Measurements from ENCODE around the gene PTGER1. TPM values are rescaled to one million over a fixed set of nuclear protein-coding genes. Genes with fewer than 3 reads are reported as not detected.

PTGER1 gene
- total and polyA plus RNA-seq, 2 experiments from 2014 or later = 0.57 TPM; not detected in 1

- DNase-seq (ENCODE audit: low spot score) (peak; percentile 92), ATAC-seq (peak; percentile 68)
- H4K20me1 ChIP-seq (replicated peaks; ENCODE audit: insufficient read depth) = no peaks in the 10 kb centered on the region; the same call in 1 of the 2 replicates
- peaks cover 27% of the 10 kb centered on the region for H3K27me3 Mint-ChIP-seq (ENCODE audit: insufficient read depth, low read depth, poor library complexity)
- H3K4me2 ChIP-seq = peak overlapping the region; percentile 92
- H3F3A ChIP-seq (replicated peaks; ENCODE audit: low read depth) = 0 out of 2 replicates have a peak, but pooled peaks cover 9% of the 10 kb centered on the region
- no peaks in the 10 kb centered on the region for H3K9me2 ChIP-seq (ENCODE audit: insufficient read depth)
- H2AFZ ChIP-seq = peak overlapping the region; percentile 84
- TF ChIP-seq EZH2 (IDR thresholded peaks at IDR 0.05; ENCODE audit: low read depth, unreplicated experiment) (no peak), CTCF (conservative IDR thresholded peaks at IDR 0.05; ENCODE audit: low read depth in 2 of 2) (peak; percentile 77 to 83), CREB1 (CRISPR knock-in tag; IDR thresholded peaks at IDR 0.05; ENCODE audit: low read depth) (no peak; the same call in 1 of the 2 replicates), ZNF114 (CRISPR knock-in tag; IDR thresholded peaks at IDR 0.05) (no peak), ZNF462 (CRISPR knock-in tag; IDR thresholded peaks at IDR 0.05) (no peak), STAT1 (IDR thresholded peaks at IDR 0.05; ENCODE audit: unreplicated experiment) (no peak), POLR2AphosphoS5 (IDR thresholded peaks at IDR 0.05; ENCODE audit: low read depth) (peak; percentile 86), EZH2phosphoT487 (IDR thresholded peaks at IDR 0.05; ENCODE audit: unreplicated experiment) (no peak), JUNB (IDR thresholded peaks at IDR 0.05; ENCODE audit: unreplicated experiment) (no peak), ETS1 (IDR thresholded peaks at IDR 0.05) (no peak), ZNF331 (CRISPR knock-in tag; IDR thresholded peaks at IDR 0.05; ENCODE audit: low read depth) (no peak), NANOG (IDR thresholded peaks at IDR 0.05; ENCODE audit: borderline replicate concordance) (no peak), REST (IDR thresholded peaks at IDR 0.05; ENCODE audit: unreplicated experiment) (no peak)
- peak overlapping the region; percentile 61 for H3K4me3 Mint-ChIP-seq
- H3K4me1 Mint-ChIP-seq = peaks cover 31% of the 10 kb centered on the region
- H3K36me3 Mint-ChIP-seq (ENCODE audit: low read depth) = peaks cover 12% of the 10 kb centered on the region
- peaks cover 12% of the 10 kb centered on the region for H3K4me1 ChIP-seq (ENCODE audit: insufficient read depth)
- H3K27ac Mint-ChIP-seq = no peak overlapping the region
- H3K36me3 ChIP-seq (ENCODE audit: insufficient read depth) = no peaks in the 10 kb centered on the region; the same call in 1 of the 2 replicates
- H3K27me3 ChIP-seq (ENCODE audit: insufficient read depth) = peaks cover 18% of the 10 kb centered on the region
- no peaks in the 10 kb centered on the region for H3K79me2 ChIP-seq (replicated peaks; ENCODE audit: insufficient read depth)
- H3K27ac ChIP-seq (ENCODE audit: low read depth) = no peak overlapping the region
- peak overlapping the region; percentile 65 for H3K4me3 ChIP-seq
- no peaks in the 10 kb centered on the region for H3K9me3 Mint-ChIP-seq
Observed at GRCh38 chr19:14472202-14472938, 2.8 kb downstream of the PTGER1 start.

All from GM23338 (cell line).